Tibial artery (tissue), 4 donors: ENCODE measurements around the gene PDSS2.

Source experiments
- DNase-seq, 2 donors: peaks; one replicate each; pipeline ENCODE4 v3.0.0-alpha.2; 2019
- H3K27ac ChIP-seq, 2 donors: fragments of 200-600 bp; sonication (generic) in 1 of 2; 1 replicate in 1 of 2; 2 replicates in 1 of 2; pipeline ENCODE4 v1.5.1; 2018 to 2019; ENCODE audit warnings: mild to moderate bottlenecking in 1 of 2
- H3K27me3 ChIP-seq, 2 donors: fragments of 200-600 bp; sonication (generic) in 1 of 2; one replicate each; pipeline versions ENCODE4 v1.5.1 to v1.6.0; 2016 to 2019
- H3K36me3 ChIP-seq, 3 donors: fragments of 200-600 bp; sonication (generic) in 2 of 3; one replicate each; pipeline ENCODE4 v1.5.1; 2016 to 2019; ENCODE audit warnings: mild to moderate bottlenecking in 2 of 3
- H3K4me1 ChIP-seq, 4 donors: fragments of 200-600 bp; sonication (generic) in 2 of 4; 1 replicate in 3 of 4; 2 replicates in 1 of 4; pipeline ENCODE4 v1.5.1; 2016 to 2019
- H3K4me3 ChIP-seq, 2 donors: fragments of 200-600 bp; sonication (generic) in 1 of 2; 1 replicate in 1 of 2; 2 replicates in 1 of 2; pipeline ENCODE4 v1.5.1; 2018 to 2019; ENCODE audit warnings: mild to moderate bottlenecking in 2 of 2
- H3K9me3 ChIP-seq, 3 donors: fragments of 200-600 bp; sonication (generic) in 1 of 3; one replicate each; pipeline ENCODE4 v1.5.1; 2016 to 2019
- CTCF ChIP-seq, 2 experiments: fragments of 200-600 bp in 1 of 2; fragments of 450-650 bp in 1 of 2; IDR thresholded peaks; one replicate each; pipeline ENCODE4 v1.5.1; 2017 to 2019; ENCODE audit warnings: antibody characterized with exemption in 2 of 2, mild to moderate bottlenecking in 1 of 2, moderate library complexity in 1 of 2
- intact Hi-C: fragments of 100-400 bp; cut with DNase I; formaldehyde crosslinking; loops from one replicate; pipeline ENCODE4 v1.15.0; 2023; ENCODE audit warnings: low total_unique reads

The PDSS2 gene

DNA sequence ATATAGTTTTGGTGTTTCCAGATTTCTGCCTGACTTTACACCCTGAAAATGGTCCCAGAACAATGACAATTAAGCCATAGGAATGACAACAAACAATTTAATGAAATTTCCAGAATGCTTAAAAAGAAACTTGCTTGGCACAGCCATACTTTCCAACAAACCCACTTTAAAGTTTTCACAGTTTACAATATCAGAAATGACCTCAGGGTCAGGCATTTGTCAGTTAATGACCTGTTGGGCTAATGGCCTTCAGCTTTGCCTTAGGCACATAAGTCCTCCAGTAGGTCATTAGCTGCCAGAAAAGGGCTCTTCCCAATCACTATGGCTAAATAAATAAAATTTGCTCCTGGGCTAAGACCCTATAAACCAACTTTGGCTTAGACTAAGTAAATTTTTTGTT, 199.4 kb downstream of the PDSS2 start:
- Histone ChIP-seq H3K4me1 (no peaks in the 10 kb centered on the region), H3K27me3 (no peaks in the 10 kb centered on the region), H3K27ac (no peak overlapping the region), H3K36me3 (no peaks in the 10 kb centered on the region), H3K4me3 (no peak overlapping the region), H3K9me3 (no peaks in the 10 kb centered on the region)
- DNase-seq = no peak
- no peak for TF ChIP-seq CTCF (IDR thresholded peaks at IDR 0.05)
- intact Hi-C loops = no loop called here

GRCh38 chr6:107248147-107248546, 211.2 kb downstream of the PDSS2 start:
- Histone ChIP-seq H3K27ac (no peak overlapping the region), H3K36me3 (no peaks in the 10 kb centered on the region), H3K9me3 (no peaks in the 10 kb centered on the region), H3K27me3 (no peaks in the 10 kb centered on the region), H3K4me3 (no peak overlapping the region), H3K4me1 (no peaks in the 10 kb centered on the region)
- intact Hi-C loops = no loop called here
- no peak for DNase-seq
- no peak for TF ChIP-seq CTCF (IDR thresholded peaks at IDR 0.05)

- no peak for TF ChIP-seq CTCF (IDR thresholded peaks at IDR 0.05)
- Histone ChIP-seq H3K27ac (no peak overlapping the region), H3K36me3 (no peaks in the 10 kb centered on the region), H3K4me3 (no peak overlapping the region), H3K9me3 (no peaks in the 10 kb centered on the region), H3K27me3 (no peaks in the 10 kb centered on the region), H3K4me1 (no peaks in the 10 kb centered on the region)
- intact Hi-C loops = no loop called here
- no peak for DNase-seq
Observed at GRCh38 chr6:107246972-107247615, 212.3 kb downstream of the PDSS2 start.

GRCh38 chr6:107246249-107246971, 213.0 kb downstream of the PDSS2 start:
- Histone ChIP-seq H3K9me3 (no peaks in the 10 kb centered on the region), H3K27me3 (no peaks in the 10 kb centered on the region), H3K36me3 (no peaks in the 10 kb centered on the region), H3K27ac (no peak overlapping the region), H3K4me1 (no peaks in the 10 kb centered on the region), H3K4me3 (no peak overlapping the region)
- intact Hi-C loops = no loop called here
- no peak for DNase-seq
- no peak for TF ChIP-seq CTCF (IDR thresholded peaks at IDR 0.05)

- Histone ChIP-seq H3K27ac (no peak overlapping the region), H3K4me1 (no peaks in the 10 kb centered on the region), H3K4me3 (no peak overlapping the region), H3K27me3 (no peaks in the 10 kb centered on the region), H3K36me3 (no peaks in the 10 kb centered on the region), H3K9me3 (no peaks in the 10 kb centered on the region)
- no peak for TF ChIP-seq CTCF (IDR thresholded peaks at IDR 0.05)
- no peak for DNase-seq
- intact Hi-C loops = no loop called here
Observed at GRCh38 chr6:107244742-107245480, 214.5 kb downstream of the PDSS2 start.
